K562 (cell line): ENCODE measurements around the gene MRPL37. TPM values are rescaled to one million over a fixed set of nuclear protein-coding genes. Genes with fewer than 3 reads are reported as not detected.

Source experiments
- BRD9 ChIP-seq: fragments of 450-650 bp; IDR thresholded peaks from 2 replicates; pipeline ENCODE4 v1.6.1; 2018; ENCODE audit warnings: low read depth; ENCODE audit not compliant: partially characterized antibody
- CCAR2 ChIP-seq: fragments of 200-400 bp; formaldehyde crosslinking; IDR thresholded peaks from 2 replicates; pipeline ENCODE4 v1.6.1; 2017; ENCODE audit warnings: mild to moderate bottlenecking, low read depth, low read length
- CHCHD3 ChIP-seq: fragments of 250-450 bp; sonication (Bioruptor Pico); IDR thresholded peaks from 2 replicates; pipeline ENCODE4 v2.1.2; 2022; ENCODE audit warnings: mild to moderate bottlenecking
- CTCF ChIP-seq, 3 experiments: IDR thresholded peaks in 2 of 3; conservative IDR thresholded peaks in 1 of 3; 2 replicates each; pipeline ENCODE4 v1.5.1; 2011 to 2012; ENCODE audit warnings: low read length in 3 of 3, mild to moderate bottlenecking in 3 of 3, control low read depth in 2 of 3, improper control_type of control experiment in 1 of 3, inconsistent platforms in 1 of 3, low read depth in 1 of 3, mixed read lengths in 1 of 3, moderate library complexity in 1 of 3; ENCODE audit not compliant: insufficient read depth in 2 of 3
- EP300 ChIP-seq: IDR thresholded peaks from 2 replicates; pipeline ENCODE4 v1.6.1; 2012; ENCODE audit warnings: low read length, improper control_type of control experiment
- FIP1L1 ChIP-seq: fragments of 200-400 bp; formaldehyde crosslinking; IDR thresholded peaks from 2 replicates; pipeline ENCODE4 v1.6.1; 2018; ENCODE audit warnings: mild to moderate bottlenecking, low read depth, low read length; ENCODE audit not compliant: poor library complexity, severe bottlenecking
- FOXM1 ChIP-seq, 2 experiments: fragments of 450-650 bp in 1 of 2; sonication (generic) in 1 of 2; formaldehyde crosslinking in 1 of 2; IDR thresholded peaks; 2 replicates each; pipeline versions ENCODE4 v1.6.1 to v1.9.0; 2017 to 2022; ENCODE audit warnings: low read depth in 2 of 2, mild to moderate bottlenecking in 2 of 2, missing genetic modification reagents in 1 of 2, moderate library complexity in 1 of 2
- GABPA ChIP-seq: fragments of 200-800 bp; sonication (Bioruptor generic); conservative IDR thresholded peaks from 2 replicates; pipeline ENCODE4 v1.6.1; 2016; ENCODE audit warnings: low read depth, missing genetic modification characterization, missing compliant biosample characterization
- GATAD2A ChIP-seq: fragments of 450-650 bp; IDR thresholded peaks from 2 replicates; pipeline ENCODE4 v1.6.1; 2017
- GMEB1 ChIP-seq: fragments of 250-450 bp; sonication (Bioruptor Pico); IDR thresholded peaks from 2 replicates; pipeline ENCODE4 v1.4.0; 2020; ENCODE audit warnings: mild to moderate bottlenecking
- IRF9 ChIP-seq: fragments of 450-650 bp; IDR thresholded peaks from 2 replicates; pipeline ENCODE4 v1.6.1; 2016; ENCODE audit warnings: missing biosample characterization, missing genetic modification characterization
- MAFF ChIP-seq: IDR thresholded peaks from 2 replicates; pipeline ENCODE4 v1.6.1; 2012; ENCODE audit warnings: low read length, improper control_type of control experiment
- MAFK ChIP-seq: IDR thresholded peaks from 2 replicates; pipeline ENCODE4 v1.6.1; 2011; ENCODE audit warnings: low read length, improper control_type of control experiment
- NFE2 ChIP-seq: IDR thresholded peaks from 2 replicates; pipeline ENCODE4 v1.6.1; 2014; ENCODE audit warnings: antibody characterized with exemption, low read depth
- NUFIP1 ChIP-seq: fragments of 450-650 bp; IDR thresholded peaks from 2 replicates; pipeline ENCODE4 v1.6.1; 2018; ENCODE audit not compliant: partially characterized antibody
- PHB ChIP-seq: fragments of 250-450 bp; sonication (Bioruptor Pico); IDR thresholded peaks from 2 replicates; pipeline ENCODE4 v1.5.0; 2021
- PTTG1 ChIP-seq: fragments of 450-650 bp; IDR thresholded peaks from 2 replicates; pipeline ENCODE4 v1.6.1; 2016; ENCODE audit warnings: low read depth, mild to moderate bottlenecking, missing genetic modification characterization, missing compliant biosample characterization
- RBFOX2 ChIP-seq: fragments of 200-400 bp; formaldehyde crosslinking; IDR thresholded peaks from 2 replicates; pipeline ENCODE4 v1.6.1; 2017; ENCODE audit warnings: low read depth, mild to moderate bottlenecking, low read length, moderate library complexity
- RBM22 ChIP-seq: fragments of 200-400 bp; formaldehyde crosslinking; IDR thresholded peaks from 2 replicates; pipeline ENCODE4 v1.6.1; 2018; ENCODE audit warnings: low read length, low read depth; ENCODE audit not compliant: poor library complexity, severe bottlenecking
- RBM25 ChIP-seq: fragments of 200-400 bp; formaldehyde crosslinking; IDR thresholded peaks from 2 replicates; pipeline ENCODE4 v1.6.1; 2018; ENCODE audit warnings: low read length, low read depth, moderate library complexity; ENCODE audit not compliant: severe bottlenecking
- SNIP1 ChIP-seq: fragments of 450-650 bp; IDR thresholded peaks from 2 replicates; pipeline ENCODE4 v1.7.1; 2017; ENCODE audit warnings: low read depth, mild to moderate bottlenecking
- TEAD1 ChIP-seq, 2 experiments: fragments of 450-650 bp in 1 of 2; sonication (generic) in 1 of 2; formaldehyde crosslinking; IDR thresholded peaks; 2 replicates each; pipeline versions ENCODE4 v1.4.0 to v1.8.0; 2020 to 2022; ENCODE audit warnings: mild to moderate bottlenecking in 2 of 2, missing genetic modification reagents in 1 of 2
- TRIM24 ChIP-seq, 2 experiments: fragments of 450-650 bp; IDR thresholded peaks; 2 replicates each; pipeline ENCODE4 v1.6.1; 2016
- ZBTB1 ChIP-seq: sonication (generic); formaldehyde crosslinking; IDR thresholded peaks from 2 replicates; pipeline ENCODE4 v1.8.1; 2023; ENCODE audit warnings: missing genetic modification reagents, low read depth, mild to moderate bottlenecking, borderline replicate concordance
- ZBTB2 ChIP-seq: fragments of 450-650 bp; IDR thresholded peaks from 2 replicates; pipeline ENCODE4 v1.6.1; 2016; ENCODE audit warnings: antibody characterized with exemption
- polyA plus RNA-seq, 8 experiments: library from polyadenylated mRNA; depleted of rRNA in 4 of 8; stranded (reverse) in 5 of 8; unstranded in 3 of 8; fragments of >200 nt; fragmentation: Nextera tagmentation in 2 of 8; fragmentation: Illumina TruSeq in 1 of 8; extraction: Ambion mirVana in 2 of 8; extraction: Trizol in 1 of 8; gene quantifications; 2 replicates each; pipeline versions ENCODE4 v1.2.1 to v1.2.3, GENCODE V29; 2011 to 2014; ENCODE audit warnings: inconsistent platforms in 1 of 8, missing spikeins in 1 of 8
- total RNA-seq, 7 experiments: library from RNA; depleted of rRNA in 6 of 7; stranded (reverse); fragments of >200 nt in 6 of 7; fragmentation: Illumina TruSeq in 2 of 7; extraction: Trizol in 2 of 7; gene quantifications; 2 replicates each; pipeline versions ENCODE4 v1.2.1 to v1.2.3, GENCODE V29; 2011 to 2021; ENCODE audit warnings: low replicate concordance in 1 of 7

The MRPL37 gene
- total and polyA plus RNA-seq, 9 of the 15 experiments (the other 6 are each of a cell fraction or from before 2014, with no cell fraction given) = 52.2 to 303 (median 180) TPM

GRCh38 chr1:54212872-54213271 lies 12.9 kb downstream of the MRPL37 start (continued):
- TF ChIP-seq GMEB1 (CRISPR knock-in tag) (no peak), ZBTB2 (0 out of 2 replicates have a peak, but pooled peaks have one; percentile 19), RBM22 (no peak), RBFOX2 (no peak), GABPA (no peak), NUFIP1 (no peak), SNIP1 (no peak), ZBTB1 (no peak), CHCHD3 (no peak), RBM25 (no peak), MAFK (peak; percentile 47; the same call in 1 of the 2 replicates), FIP1L1 (no peak), MAFF (peak; percentile 44; the same call in 1 of the 2 replicates), BRD9 (peak; percentile 29), NFE2 (peak; percentile 79), PTTG1 (no peak), IRF9 (tag) (peak; percentile 53; the same call in 1 of the 2 replicates), FOXM1 (IDR thresholded peaks at IDR 0.05; ENCODE audit: low read depth) (no peak), FOXM1 (CRISPR knock-in tag; IDR thresholded peaks at IDR 0.05; ENCODE audit: low read depth) (no peak), EP300 (peak; percentile 41; the same call in 1 of the 2 replicates), TRIM24 (IDR thresholded peaks at IDR 0.05) (no peak; a peak in 1 of 4 replicates), GATAD2A (no peak), CTCF (IDR thresholded peaks at IDR 0.05 in 2 of 3, conservative IDR thresholded peaks at IDR 0.05 in 1 of 3; ENCODE audit: insufficient read depth in 2 of 3, low read depth in 1 of 3, low read length in 3 of 3) (peak in 2 of 3 experiments; percentile 7 to 17; a peak in 1 of 6 replicates), TEAD1 (CRISPR knock-in tag; IDR thresholded peaks at IDR 0.05) (0 out of 4 replicates have a peak, but pooled peaks of 1 of the 2 experiments have one; percentile 7), PHB (CRISPR knock-in tag) (no peak), CCAR2 (no peak)
